ENCODE measurements around the gene XYLT1. TPM values are rescaled to one million over a fixed set of nuclear protein-coding genes. Genes with fewer than 3 reads are reported as not detected.
"Not testable (repeated sequence)": the region's sequence is repeated elsewhere in the genome, so short reads cannot be mapped to it uniquely, and the experiment has no call there.

The XYLT1 gene
- total RNA-seq, 1 donor from 2014 or later: 16.4 TPM

DNA sequence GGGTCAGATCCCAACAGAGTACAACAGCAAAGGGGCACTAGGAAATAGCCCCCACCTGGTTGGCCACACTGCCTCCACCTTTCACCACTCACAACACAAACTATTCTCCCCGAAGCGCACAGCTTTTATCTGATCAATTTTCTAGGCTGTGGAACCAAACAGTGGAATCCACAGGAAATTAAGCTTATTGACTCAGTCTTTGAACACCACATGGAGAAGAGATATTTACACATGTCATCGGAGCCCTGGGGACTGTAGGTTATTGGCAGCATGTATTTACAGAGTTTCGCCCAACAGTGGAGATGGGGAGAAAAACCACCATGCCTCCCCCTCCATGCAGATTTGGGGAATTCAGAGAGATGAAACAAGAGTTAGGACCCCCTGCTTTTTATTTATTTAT lies 154.8 kb downstream of the XYLT1 start:
- Mint-ChIP-seq H3K27me3 (ENCODE audit: insufficient read depth) (no peaks in the 10 kb centered on the region), H3K9me3 (no peaks in the 10 kb centered on the region), H3K4me1 (ENCODE audit: low read depth) (peaks cover 46% of the 10 kb centered on the region), H3K36me3 (ENCODE audit: low read depth) (peaks cover 6% of the 10 kb centered on the region), H3K4me3 (no peak overlapping the region), H3K27ac (no peak overlapping the region)
- intact Hi-C loops (cut with micrococcal nuclease): no loop called here
- no peak for DNase-seq (ENCODE audit: low spot score)

DNA sequence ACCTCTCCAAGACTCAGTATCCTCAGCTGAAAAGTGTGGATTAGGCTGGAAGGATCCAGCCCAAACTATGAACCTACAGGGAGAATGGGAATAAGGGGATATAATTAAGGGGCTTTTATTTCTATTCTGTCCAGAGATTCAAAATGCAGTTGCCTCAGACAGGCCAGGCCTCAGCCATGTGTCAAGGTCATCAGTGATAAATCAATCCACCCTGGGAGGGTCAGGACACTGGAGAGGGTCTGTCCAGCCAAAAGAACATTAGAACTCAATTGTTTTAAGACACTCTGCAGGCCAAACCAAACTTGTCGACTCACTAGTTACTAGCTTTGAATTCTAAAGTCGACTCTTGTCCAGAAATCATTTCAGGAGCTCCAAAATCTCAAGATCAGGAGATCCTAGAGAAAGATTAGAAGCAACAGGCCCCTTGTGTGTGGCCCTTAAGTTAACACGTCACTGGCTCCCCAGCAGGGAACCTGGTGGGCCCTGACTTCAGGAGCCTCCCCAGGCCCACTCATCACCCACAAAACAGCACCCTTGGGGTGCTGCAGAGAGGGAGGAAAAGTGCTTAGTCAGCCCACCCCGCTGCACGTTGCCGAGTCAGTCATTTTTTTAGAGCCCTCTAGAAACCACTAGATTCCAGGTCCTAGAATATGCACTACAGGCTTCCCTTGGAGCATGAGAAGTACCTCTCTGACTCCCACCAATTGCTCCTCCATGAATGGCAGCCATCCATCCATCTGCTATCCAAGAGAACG lies 156.8 kb downstream of the XYLT1 start:
- no peaks in the 10 kb centered on the region for H3K9me3 Mint-ChIP-seq
- peaks cover 54% of the 10 kb centered on the region for H3K4me1 Mint-ChIP-seq (ENCODE audit: low read depth)
- H3K27me3 Mint-ChIP-seq (ENCODE audit: insufficient read depth): no peaks in the 10 kb centered on the region
- intact Hi-C loops (cut with micrococcal nuclease): no loop called here
- DNase-seq (ENCODE audit: low spot score): no peak
- no peak overlapping the region for H3K4me3 Mint-ChIP-seq
- H3K27ac Mint-ChIP-seq: no peak overlapping the region
- peaks cover 6% of the 10 kb centered on the region for H3K36me3 Mint-ChIP-seq (ENCODE audit: low read depth)

- Mint-ChIP-seq H3K4me1 (ENCODE audit: low read depth) (peaks cover 54% of the 10 kb centered on the region), H3K9me3 (no peaks in the 10 kb centered on the region), H3K27me3 (ENCODE audit: insufficient read depth) (no peaks in the 10 kb centered on the region), H3K27ac (no peak overlapping the region), H3K36me3 (ENCODE audit: low read depth) (peaks cover 9% of the 10 kb centered on the region), H3K4me3 (no peak overlapping the region)
- DNase-seq (ENCODE audit: low spot score): no peak
- intact Hi-C loops (cut with micrococcal nuclease): no loop called here
Observed at GRCh38 chr16:17313085-17313611, 157.6 kb downstream of the XYLT1 start.

DNA sequence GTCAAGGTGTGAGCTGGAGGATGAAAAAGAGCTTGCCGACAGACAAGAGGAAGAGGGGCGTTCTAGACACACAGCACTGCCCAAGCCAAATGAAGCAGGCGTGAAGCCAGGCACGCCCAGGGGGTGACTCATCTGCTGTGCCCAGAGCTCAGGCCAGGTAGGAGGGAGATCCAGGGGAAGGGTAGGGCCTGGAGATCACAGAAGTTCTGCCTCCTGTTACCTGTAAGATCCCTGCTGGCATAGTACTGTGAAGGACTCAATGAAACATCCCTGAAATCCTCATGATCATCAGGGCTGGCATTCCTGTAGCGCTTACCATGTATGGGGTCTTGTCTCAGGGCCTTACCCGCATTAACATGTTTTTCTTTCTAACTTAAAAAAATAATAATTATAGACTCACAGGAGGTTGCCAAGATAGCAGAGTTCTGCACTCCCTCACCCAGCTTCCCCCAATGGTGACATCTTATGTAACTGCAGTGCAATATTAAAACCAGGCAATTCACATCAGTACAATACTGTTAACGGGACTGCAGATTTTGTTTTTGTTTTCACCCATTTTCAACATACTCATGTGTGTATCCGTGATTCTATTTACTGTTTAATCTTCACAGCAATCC lies 158.6 kb downstream of the XYLT1 start:
- DNase-seq (ENCODE audit: low spot score): no peak
- H3K27me3 Mint-ChIP-seq (ENCODE audit: insufficient read depth): no peaks in the 10 kb centered on the region
- peaks cover 50% of the 10 kb centered on the region for H3K4me1 Mint-ChIP-seq (ENCODE audit: low read depth)
- no peaks in the 10 kb centered on the region for H3K9me3 Mint-ChIP-seq
- intact Hi-C loops (cut with micrococcal nuclease): no loop called here
- no peak overlapping the region for H3K4me3 Mint-ChIP-seq
- H3K27ac Mint-ChIP-seq: no peak overlapping the region
- H3K36me3 Mint-ChIP-seq (ENCODE audit: low read depth): peaks cover 5% of the 10 kb centered on the region

DNA sequence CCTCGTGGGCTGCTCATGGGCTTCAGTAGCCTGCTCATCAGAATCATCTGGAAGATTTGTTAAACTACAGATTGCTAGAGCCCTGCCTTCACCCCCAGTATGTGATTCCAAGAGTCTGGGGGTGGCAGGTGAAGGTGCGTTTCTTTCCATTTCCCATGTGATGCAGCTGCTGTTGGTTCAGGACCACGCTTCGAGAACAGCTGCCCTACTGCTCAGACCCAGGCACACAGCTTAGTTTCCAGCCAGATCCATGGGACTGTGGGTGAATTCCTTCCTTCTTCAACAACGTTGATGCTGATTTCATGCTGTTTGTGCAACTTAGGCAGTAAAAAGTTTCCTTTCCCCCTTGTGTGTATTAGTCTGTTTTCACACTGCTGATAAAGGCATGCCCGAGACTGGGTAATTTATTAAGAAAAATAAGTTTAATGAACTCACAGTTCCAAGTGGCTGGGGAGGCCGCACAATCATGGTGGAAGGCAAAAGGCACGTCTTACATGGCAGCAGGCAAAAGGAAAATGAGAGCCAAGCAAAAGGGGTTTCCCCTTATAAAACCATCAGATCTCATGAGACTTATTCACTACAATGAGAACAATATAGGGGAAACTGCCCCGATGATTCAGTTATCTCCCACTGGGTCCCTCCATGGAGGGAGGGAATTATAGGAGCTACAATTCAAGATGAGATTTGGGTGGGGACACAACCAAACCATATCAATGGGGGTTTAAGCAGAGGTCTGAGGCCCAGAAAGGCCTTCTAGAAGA lies 159.2 kb downstream of the XYLT1 start:
- Mint-ChIP-seq H3K27me3 (ENCODE audit: insufficient read depth) (no peaks in the 10 kb centered on the region), H3K27ac (no peak overlapping the region), H3K36me3 (ENCODE audit: low read depth) (peaks cover 5% of the 10 kb centered on the region), H3K4me1 (ENCODE audit: low read depth) (peaks cover 50% of the 10 kb centered on the region), H3K9me3 (no peaks in the 10 kb centered on the region), H3K4me3 (no peak overlapping the region)
- intact Hi-C loops (cut with micrococcal nuclease): no loop called here
- DNase-seq (ENCODE audit: low spot score): no peak

- Mint-ChIP-seq H3K4me1 (ENCODE audit: low read depth) (peaks cover 48% of the 10 kb centered on the region), H3K27ac (no peak overlapping the region), H3K36me3 (ENCODE audit: low read depth) (peaks cover 4% of the 10 kb centered on the region), H3K4me3 (no peak overlapping the region), H3K27me3 (ENCODE audit: insufficient read depth) (no peaks in the 10 kb centered on the region), H3K9me3 (no peaks in the 10 kb centered on the region)
- no peak for DNase-seq (ENCODE audit: low spot score)
- intact Hi-C loops (cut with micrococcal nuclease): loop anchor here (5.0 kb wide), 3 partner anchors 38 to 72 kb away; no protein-coding TSS in a partner anchor
Observed at GRCh38 chr16:17309510-17309909, 161.2 kb downstream of the XYLT1 start.

DNA sequence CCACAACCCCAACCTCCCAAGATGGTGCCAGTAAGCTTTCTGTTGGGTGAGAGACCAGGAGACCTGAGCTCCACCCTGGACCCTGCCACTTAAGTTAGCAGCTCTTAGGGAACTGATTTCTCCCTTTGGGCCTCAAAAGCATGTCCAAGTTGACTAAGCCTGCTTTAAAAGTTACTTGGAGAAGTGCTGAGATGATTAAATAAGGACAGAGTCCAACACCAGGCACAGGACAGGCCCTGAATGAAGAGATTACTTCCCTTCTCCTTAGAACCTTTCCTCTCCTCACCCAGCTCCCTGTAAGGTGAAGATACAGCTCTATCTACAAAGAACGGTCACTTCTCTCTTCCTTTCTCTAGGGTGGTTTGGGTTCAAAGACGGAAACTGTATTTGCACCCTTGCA lies 162.6 kb downstream of the XYLT1 start:
- no peak overlapping the region for H3K27ac Mint-ChIP-seq
- peaks cover 47% of the 10 kb centered on the region for H3K4me1 Mint-ChIP-seq (ENCODE audit: low read depth)
- intact Hi-C loops (cut with micrococcal nuclease): loop anchor here (5.0 kb wide), 3 partner anchors 39 to 71 kb away; no protein-coding TSS in a partner anchor

DNA sequence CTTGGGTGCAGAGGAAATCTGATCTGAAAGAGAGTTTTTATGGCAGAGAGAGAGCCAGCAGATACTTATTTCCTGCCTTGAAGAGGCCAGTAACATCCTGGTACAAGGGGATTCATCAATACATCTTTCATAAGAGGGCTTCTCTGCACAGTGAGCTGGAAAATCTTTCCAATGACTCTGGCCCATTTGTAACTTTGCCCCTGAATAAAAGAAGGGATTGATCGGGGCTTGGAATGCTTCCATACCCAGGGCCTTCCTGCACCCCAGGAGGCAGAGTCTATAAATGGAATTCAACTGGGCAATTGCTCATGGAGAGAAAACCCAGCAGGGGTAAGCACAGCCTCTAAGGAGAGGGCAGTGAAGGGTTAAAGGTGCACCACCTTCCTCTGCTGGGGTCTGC lies 163.3 kb downstream of the XYLT1 start:
- Mint-ChIP-seq H3K9me3 (no peaks in the 10 kb centered on the region), H3K4me1 (ENCODE audit: low read depth) (peaks cover 53% of the 10 kb centered on the region), H3K4me3 (no peak overlapping the region), H3K27me3 (ENCODE audit: insufficient read depth) (peaks cover 2% of the 10 kb centered on the region), H3K36me3 (ENCODE audit: low read depth) (peaks cover 6% of the 10 kb centered on the region), H3K27ac (no peak overlapping the region)
- no peak for DNase-seq (ENCODE audit: low spot score)
- intact Hi-C loops (cut with micrococcal nuclease): loop anchor here (5.0 kb wide), 3 partner anchors 40 to 70 kb away; no protein-coding TSS in a partner anchor

More for the DNA sequence above, 162.6 kb downstream of the XYLT1 start:
- DNase-seq (ENCODE audit: low spot score): no peak
- no peak overlapping the region for H3K4me3 Mint-ChIP-seq
- H3K36me3 Mint-ChIP-seq (ENCODE audit: low read depth): peaks cover 4% of the 10 kb centered on the region
- no peaks in the 10 kb centered on the region for H3K27me3 Mint-ChIP-seq (ENCODE audit: insufficient read depth)
- H3K9me3 Mint-ChIP-seq: no peaks in the 10 kb centered on the region

GRCh38 chr16:17306745-17307144 lies 164.0 kb downstream of the XYLT1 start:
- no peak for DNase-seq (ENCODE audit: low spot score)
- H3K4me1 Mint-ChIP-seq (ENCODE audit: low read depth): peaks cover 56% of the 10 kb centered on the region
- H3K36me3 Mint-ChIP-seq (ENCODE audit: low read depth): peaks cover 9% of the 10 kb centered on the region
- no peak overlapping the region for H3K4me3 Mint-ChIP-seq
- no peak overlapping the region for H3K27ac Mint-ChIP-seq
- peaks cover 2% of the 10 kb centered on the region for H3K27me3 Mint-ChIP-seq (ENCODE audit: insufficient read depth)
- H3K9me3 Mint-ChIP-seq: no peaks in the 10 kb centered on the region
- intact Hi-C loops (cut with micrococcal nuclease): loop anchor here (5.0 kb wide), 3 partner anchors 41 to 69 kb away; no protein-coding TSS in a partner anchor

DNA sequence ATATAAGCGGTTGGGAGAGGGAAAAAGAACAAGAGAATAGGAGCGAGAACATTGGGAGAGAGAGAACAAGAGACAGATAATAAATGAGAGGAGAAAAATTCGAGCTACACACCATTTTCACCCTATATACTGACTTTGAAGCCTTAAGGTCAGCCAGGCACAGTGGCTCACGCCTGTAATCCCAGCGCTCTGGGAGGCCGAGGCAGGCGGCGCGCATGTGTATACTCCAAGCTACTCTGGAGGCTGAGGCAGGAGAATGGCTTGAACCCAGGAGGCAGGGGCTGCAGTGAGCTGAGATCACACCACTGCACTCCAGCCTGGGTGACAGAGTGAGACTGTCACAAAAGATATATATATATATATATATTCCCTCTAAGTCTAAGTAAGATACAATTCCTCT lies 164.5 kb downstream of the XYLT1 start:
- H3K27ac Mint-ChIP-seq: peak overlapping the region; percentile 50
- not testable (repeated sequence) for H3K36me3 Mint-ChIP-seq (ENCODE audit: low read depth); DNase-seq (ENCODE audit: low spot score); H3K4me3 Mint-ChIP-seq; H3K9me3 Mint-ChIP-seq; H3K27me3 Mint-ChIP-seq (ENCODE audit: insufficient read depth)
- H3K4me1 Mint-ChIP-seq (ENCODE audit: low read depth): peaks cover 54% of the 10 kb centered on the region
- intact Hi-C loops (cut with micrococcal nuclease): loop anchor here (5.0 kb wide), 3 partner anchors 41 to 69 kb away; no protein-coding TSS in a partner anchor

GRCh38 chr16:17305694-17306093 lies 165.1 kb downstream of the XYLT1 start:
- H3K27ac Mint-ChIP-seq: peak overlapping the region; percentile 50
- H3K27me3 Mint-ChIP-seq (ENCODE audit: insufficient read depth): peaks cover 2% of the 10 kb centered on the region
- intact Hi-C loops (cut with micrococcal nuclease): loop anchor here (1.0 to 5.0 kb wide), 4 partner anchors 32 to 68 kb away; no protein-coding TSS in a partner anchor
- H3K9me3 Mint-ChIP-seq: no peaks in the 10 kb centered on the region
- H3K4me3 Mint-ChIP-seq: peak overlapping the region; percentile 50
- peaks cover 54% of the 10 kb centered on the region for H3K4me1 Mint-ChIP-seq (ENCODE audit: low read depth)
- DNase-seq (ENCODE audit: low spot score): peak; percentile 2
- H3K36me3 Mint-ChIP-seq (ENCODE audit: low read depth): peaks cover 10% of the 10 kb centered on the region

DNA sequence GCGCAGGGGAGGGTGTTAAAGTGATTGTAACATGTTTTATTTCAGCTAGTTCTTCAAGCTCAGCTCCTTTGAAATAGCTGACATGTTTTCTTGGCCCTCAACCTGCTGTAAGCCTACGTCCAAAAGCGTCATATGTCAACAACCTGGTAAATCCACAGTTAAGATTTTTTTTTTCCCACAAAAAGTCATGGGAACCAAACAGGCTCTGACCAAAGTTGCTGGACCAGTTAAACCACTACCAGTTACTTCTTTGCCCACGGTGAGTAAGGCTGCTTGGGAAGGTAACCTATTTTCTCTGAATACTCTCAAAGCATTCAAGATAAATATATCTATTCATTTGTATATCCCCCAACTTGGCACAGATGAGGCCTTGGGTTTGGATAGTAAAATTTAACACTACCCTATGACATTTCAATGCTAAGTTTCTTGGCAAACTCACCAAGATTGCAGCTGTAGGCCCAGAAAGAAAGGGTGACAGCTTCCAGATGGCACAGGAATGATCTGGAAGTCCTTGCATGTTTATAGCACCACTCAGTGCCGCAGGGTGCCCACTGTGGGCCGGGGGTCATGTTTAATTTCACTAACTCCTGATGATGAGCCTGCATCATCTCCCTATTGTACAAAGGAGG lies 166.2 kb downstream of the XYLT1 start:
- intact Hi-C loops (cut with micrococcal nuclease): loop anchor here (1.0 to 5.0 kb wide), 4 partner anchors 31 to 68 kb away; no protein-coding TSS in a partner anchor
- H3K4me1 Mint-ChIP-seq (ENCODE audit: low read depth): peaks cover 46% of the 10 kb centered on the region
- DNase-seq (ENCODE audit: low spot score): no peak
- peaks cover 2% of the 10 kb centered on the region for H3K27me3 Mint-ChIP-seq (ENCODE audit: insufficient read depth)
- no peak overlapping the region for H3K4me3 Mint-ChIP-seq
- no peak overlapping the region for H3K27ac Mint-ChIP-seq
- H3K36me3 Mint-ChIP-seq (ENCODE audit: low read depth): peaks cover 11% of the 10 kb centered on the region
- no peaks in the 10 kb centered on the region for H3K9me3 Mint-ChIP-seq
